Calu3 (cell line): ENCODE measurements around the gene VMP1. TPM values are rescaled to one million over a fixed set of nuclear protein-coding genes. Genes with fewer than 3 reads are reported as not detected.

Experiments
- BruUV-seq: library from RNA; stranded (reverse); fragments of 400-500 nt; replicated peaks from 2 replicates; lab custom pipeline; 2021; lab: Mats Ljungman, UMichigan
- CTCF ChIA-PET: fragments of 300-600 bp; sonication (Branson Sonifier 250); formaldehyde crosslinking; loops from one replicate; lab custom pipeline; 2022; ENCODE audit warnings: antibody characterized with exemption; lab: Charles Lee
- DNase-seq: peaks from one replicate; pipeline ENCODE4 v3.0.0; 2022
- H3K27ac Mint-ChIP-seq: one replicate; pipeline ENCODE4 v1.8.0; 2022; ENCODE audit warnings: mixed read lengths; ENCODE audit not compliant: unreplicated experiment
- H3K27me3 Mint-ChIP-seq: one replicate; pipeline ENCODE4 v1.8.0; 2022; ENCODE audit warnings: mixed read lengths; ENCODE audit not compliant: unreplicated experiment
- H3K36me3 Mint-ChIP-seq: one replicate; pipeline ENCODE4 v1.8.0; 2022; ENCODE audit warnings: mild to moderate bottlenecking, moderate library complexity, mixed read lengths; ENCODE audit not compliant: insufficient read depth, unreplicated experiment
- H3K4me1 Mint-ChIP-seq: one replicate; pipeline ENCODE4 v1.8.0; 2022; ENCODE audit warnings: mild to moderate bottlenecking, low read depth, mixed read lengths; ENCODE audit not compliant: unreplicated experiment
- H3K4me3 Mint-ChIP-seq: one replicate; pipeline ENCODE4 v1.8.0; 2022; ENCODE audit warnings: mild to moderate bottlenecking, low read depth, moderate library complexity, mixed read lengths; ENCODE audit not compliant: unreplicated experiment
- H3K9me3 Mint-ChIP-seq: one replicate; pipeline ENCODE4 v1.8.0; 2022; ENCODE audit warnings: low read depth, mixed read lengths; ENCODE audit not compliant: unreplicated experiment
- intact Hi-C: fragments of 100-400 bp; cut with micrococcal nuclease; formaldehyde crosslinking; loops from one replicate; pipeline ENCODE4 v1.10.0; 2022; ENCODE audit not compliant: unreplicated experiment
- total RNA-seq: library from RNA; stranded (reverse); gene quantifications from 2 replicates; pipeline ENCODE4 v1.2.3, GENCODE V29; 2022
- TF ChIP-seq, protein P1 (sequence below): fragments of 200-600 bp; IDR thresholded peaks from one replicate; pipeline ENCODE4 v1.8.0; 2022; ENCODE audit warnings: antibody characterized with exemption; ENCODE audit not compliant: unreplicated experiment

VMP1 gene
- total RNA-seq, 1 experiment from 2014 or later = 315 TPM

DNA sequence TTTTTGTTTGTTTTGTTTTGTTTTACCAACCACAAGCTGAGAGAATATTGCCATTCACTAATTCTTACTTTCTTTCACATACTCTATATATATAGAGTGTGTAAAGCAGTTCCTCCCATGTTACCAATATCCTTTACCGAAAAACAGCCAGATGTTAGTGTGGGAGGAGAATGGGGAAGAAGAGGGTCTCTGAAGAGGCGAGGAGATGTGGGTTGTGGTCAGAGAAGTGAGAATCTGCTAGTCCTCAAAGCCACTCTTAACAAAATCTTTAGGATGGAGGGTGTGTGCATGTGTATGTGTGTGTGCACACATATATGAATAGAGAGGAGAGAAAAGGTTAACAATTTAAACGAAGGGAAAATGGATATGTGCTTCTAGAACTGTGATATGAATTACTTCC is 104.7 kb downstream of the VMP1 start:
- TF ChIP-seq, protein P1, sequence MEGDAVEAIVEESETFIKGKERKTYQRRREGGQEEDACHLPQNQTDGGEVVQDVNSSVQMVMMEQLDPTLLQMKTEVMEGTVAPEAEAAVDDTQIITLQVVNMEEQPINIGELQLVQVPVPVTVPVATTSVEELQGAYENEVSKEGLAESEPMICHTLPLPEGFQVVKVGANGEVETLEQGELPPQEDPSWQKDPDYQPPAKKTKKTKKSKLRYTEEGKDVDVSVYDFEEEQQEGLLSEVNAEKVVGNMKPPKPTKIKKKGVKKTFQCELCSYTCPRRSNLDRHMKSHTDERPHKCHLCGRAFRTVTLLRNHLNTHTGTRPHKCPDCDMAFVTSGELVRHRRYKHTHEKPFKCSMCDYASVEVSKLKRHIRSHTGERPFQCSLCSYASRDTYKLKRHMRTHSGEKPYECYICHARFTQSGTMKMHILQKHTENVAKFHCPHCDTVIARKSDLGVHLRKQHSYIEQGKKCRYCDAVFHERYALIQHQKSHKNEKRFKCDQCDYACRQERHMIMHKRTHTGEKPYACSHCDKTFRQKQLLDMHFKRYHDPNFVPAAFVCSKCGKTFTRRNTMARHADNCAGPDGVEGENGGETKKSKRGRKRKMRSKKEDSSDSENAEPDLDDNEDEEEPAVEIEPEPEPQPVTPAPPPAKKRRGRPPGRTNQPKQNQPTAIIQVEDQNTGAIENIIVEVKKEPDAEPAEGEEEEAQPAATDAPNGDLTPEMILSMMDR = no peak
- CTCF ChIA-PET = no interaction called here
- Mint-ChIP-seq H3K9me3 (no peaks in the 10 kb centered on the region), H3K4me3 (no peak overlapping the region), H3K36me3 (peaks cover 27% of the 10 kb centered on the region), H3K27me3 (no peaks in the 10 kb centered on the region), H3K4me1 (peaks cover 18% of the 10 kb centered on the region), H3K27ac (peak overlapping the region; percentile 6)
- no TSS peak for BruUV-seq
- intact Hi-C loops = no loop called here
- no peak for DNase-seq

DNA sequence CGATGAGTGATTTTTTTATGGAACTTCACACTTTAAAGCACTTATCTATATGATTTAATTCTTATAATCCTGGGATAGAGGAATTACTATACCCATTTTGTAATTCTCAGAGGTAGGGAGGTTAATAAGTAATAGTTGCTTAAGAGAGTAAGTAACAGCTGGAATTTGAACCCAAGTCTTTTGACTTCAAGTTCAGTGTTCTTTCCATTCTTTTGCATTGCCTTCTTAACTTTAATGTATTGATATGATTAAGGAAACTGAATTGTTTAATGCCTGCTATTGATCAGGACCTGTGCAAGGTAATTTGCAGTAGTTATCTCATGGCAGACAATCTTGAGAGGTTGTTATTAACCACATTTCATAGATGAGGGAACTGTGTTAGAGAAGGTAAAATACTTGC is 106.8 kb downstream of the VMP1 start:
- H3K4me1 Mint-ChIP-seq = peaks cover 18% of the 10 kb centered on the region
- H3K27ac Mint-ChIP-seq = no peak overlapping the region
- no peak for DNase-seq
- peaks cover 21% of the 10 kb centered on the region for H3K36me3 Mint-ChIP-seq
- TF ChIP-seq, protein P1 = no peak
- no peak overlapping the region for H3K4me3 Mint-ChIP-seq
- no TSS peak for BruUV-seq
- no peaks in the 10 kb centered on the region for H3K27me3 Mint-ChIP-seq
- CTCF ChIA-PET = no interaction called here
- no peaks in the 10 kb centered on the region for H3K9me3 Mint-ChIP-seq
- intact Hi-C loops = no loop called here

DNA sequence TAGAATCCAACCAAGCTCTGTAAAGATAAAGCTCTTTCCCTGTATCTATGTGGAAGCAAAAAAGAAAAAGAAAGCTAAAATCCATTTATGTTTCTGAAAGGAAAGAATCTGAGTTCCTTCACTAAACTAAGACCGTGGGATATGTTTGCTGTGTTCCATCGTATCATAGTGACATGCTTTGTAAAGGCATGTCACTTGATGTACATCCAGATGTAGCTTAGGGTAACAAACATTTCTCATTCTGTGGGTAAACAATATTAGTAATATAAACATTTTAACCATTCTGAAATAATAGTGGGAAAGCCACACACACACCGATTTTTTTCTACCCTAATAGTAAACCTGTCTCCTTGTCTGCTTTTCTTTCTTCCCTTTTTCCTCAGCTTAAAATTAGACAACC is 107.2 kb downstream of the VMP1 start:
- Mint-ChIP-seq H3K4me3 (no peak overlapping the region), H3K27ac (no peak overlapping the region), H3K4me1 (peaks cover 19% of the 10 kb centered on the region), H3K9me3 (no peaks in the 10 kb centered on the region), H3K36me3 (peaks cover 21% of the 10 kb centered on the region), H3K27me3 (no peaks in the 10 kb centered on the region)
- DNase-seq = no peak
- TF ChIP-seq, protein P1 = no peak
- intact Hi-C loops = no loop called here
- CTCF ChIA-PET = no interaction called here
- BruUV-seq = no TSS peak

DNA sequence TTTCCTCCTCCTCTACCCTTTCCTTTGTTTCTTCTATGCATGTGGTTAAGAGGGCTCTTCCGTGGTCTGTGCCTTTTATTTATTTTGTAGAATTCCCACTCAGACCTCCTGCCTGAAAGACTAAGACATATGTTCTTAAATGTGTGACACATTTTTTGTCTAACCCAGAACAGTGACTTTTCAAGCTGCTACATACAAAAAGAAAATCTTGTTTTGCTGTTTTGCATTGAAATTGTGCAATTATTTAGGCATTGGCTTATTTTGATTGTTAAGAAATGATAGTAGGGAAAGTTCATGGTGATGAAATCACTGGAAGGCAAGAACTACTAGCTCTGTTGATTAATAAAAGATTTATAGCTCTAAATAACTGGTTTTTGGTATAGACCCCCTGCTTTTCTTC is 108.5 kb downstream of the VMP1 start:
- H3K27me3 Mint-ChIP-seq = no peaks in the 10 kb centered on the region
- H3K36me3 Mint-ChIP-seq = peaks cover 21% of the 10 kb centered on the region
- no peaks in the 10 kb centered on the region for H3K9me3 Mint-ChIP-seq
- peak overlapping the region; percentile 56 for H3K27ac Mint-ChIP-seq
- BruUV-seq = no TSS peak
- intact Hi-C loops = no loop called here
- CTCF ChIA-PET = interaction anchor here (0.6 kb wide), 1 partner anchor 9 kb away, joined by 3 read pairs; no protein-coding TSS in a partner anchor
- no peak for DNase-seq
- H3K4me3 Mint-ChIP-seq = no peak overlapping the region
- peaks cover 25% of the 10 kb centered on the region for H3K4me1 Mint-ChIP-seq
- TF ChIP-seq, protein P1 = no peak
